Limb (tissue), 2 donors: ENCODE measurements around the gene IL37.
"Not testable (repeated sequence)": the region's sequence is repeated elsewhere in the genome, so short reads cannot be mapped to it uniquely, and the experiment has no call there.

Experiments used
- DNase-seq, 2 donors: peaks; one replicate each; pipeline ENCODE4 v3.0.0-alpha.2; 2016; ENCODE audit errors: extremely low spot score in 2 of 2

IL37 gene

GRCh38 chr2:112889976-112890375 is 21.0 kb upstream of the IL37 start:
- no peak for DNase-seq

- no peak for DNase-seq
Observed at GRCh38 chr2:112891385-112891831, 19.6 kb upstream of the IL37 start.

DNA sequence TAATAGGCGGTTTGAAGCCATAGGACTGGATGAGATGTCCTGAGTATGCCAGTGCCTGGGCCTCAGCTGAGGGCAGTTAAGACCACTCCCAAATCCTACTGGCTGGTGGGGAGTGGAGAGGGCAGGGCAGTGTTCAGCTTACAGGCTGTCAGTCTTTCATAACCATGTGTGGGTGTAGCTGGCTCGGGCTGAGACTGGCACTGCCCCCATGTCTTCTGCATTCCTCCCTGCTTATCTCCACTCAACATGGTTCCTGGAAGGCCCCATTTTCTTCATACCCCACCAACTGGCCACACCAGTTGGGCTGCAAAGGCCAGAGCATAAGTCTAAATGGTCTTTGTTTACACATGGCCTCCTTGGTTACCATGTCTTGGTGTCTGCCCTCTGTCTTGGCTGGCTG is 17.2 kb upstream of the IL37 start:
- DNase-seq: no peak

- no peak for DNase-seq
Observed at GRCh38 chr2:112896909-112897623, 13.9 kb upstream of the IL37 start.

DNA sequence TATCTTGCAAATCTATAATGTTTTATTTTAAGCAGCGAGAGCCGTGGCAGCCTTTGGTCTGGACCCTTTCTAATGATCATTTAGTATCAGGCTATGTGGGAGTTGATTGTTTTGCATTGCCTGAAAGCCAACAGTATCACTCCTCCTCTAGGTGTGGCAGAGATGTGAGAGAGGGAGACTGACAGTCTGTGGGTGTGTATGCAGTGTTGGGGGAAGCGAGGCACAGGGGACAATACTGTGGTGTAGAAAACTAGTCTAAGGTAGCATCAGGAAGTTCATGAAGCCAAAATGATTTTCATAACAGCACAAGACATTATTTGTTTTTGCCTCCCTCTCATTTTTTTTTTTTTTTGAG is 13.4 kb upstream of the IL37 start:
- DNase-seq: no peak

GRCh38 chr2:112901431-112902065 is 9.4 kb upstream of the IL37 start:
- DNase-seq: not testable (repeated sequence)

- DNase-seq: no peak
Observed at GRCh38 chr2:112902816-112903215, 8.1 kb upstream of the IL37 start.

DNA sequence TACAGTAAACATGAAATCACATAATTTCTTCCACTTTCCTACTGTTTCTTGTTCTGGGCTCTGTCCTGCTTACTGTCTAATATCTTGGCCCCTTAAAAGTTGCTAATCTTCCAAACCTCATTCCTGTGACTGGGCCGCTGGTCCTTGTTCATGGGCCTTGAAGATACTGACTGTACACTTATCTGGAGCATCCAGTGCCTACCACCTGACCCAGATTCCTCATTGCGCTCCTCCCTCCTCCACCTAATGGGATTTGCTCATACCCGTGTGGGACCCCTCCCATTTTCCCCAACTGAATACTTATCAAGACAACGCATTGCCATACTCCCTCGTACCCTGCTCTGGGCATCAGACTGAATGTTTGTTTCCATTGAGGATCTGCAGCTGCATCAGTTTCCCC is 6.1 kb upstream of the IL37 start:
- DNase-seq: no peak

GRCh38 chr2:112906276-112906675 is 4.7 kb upstream of the IL37 start:
- no peak for DNase-seq

DNA sequence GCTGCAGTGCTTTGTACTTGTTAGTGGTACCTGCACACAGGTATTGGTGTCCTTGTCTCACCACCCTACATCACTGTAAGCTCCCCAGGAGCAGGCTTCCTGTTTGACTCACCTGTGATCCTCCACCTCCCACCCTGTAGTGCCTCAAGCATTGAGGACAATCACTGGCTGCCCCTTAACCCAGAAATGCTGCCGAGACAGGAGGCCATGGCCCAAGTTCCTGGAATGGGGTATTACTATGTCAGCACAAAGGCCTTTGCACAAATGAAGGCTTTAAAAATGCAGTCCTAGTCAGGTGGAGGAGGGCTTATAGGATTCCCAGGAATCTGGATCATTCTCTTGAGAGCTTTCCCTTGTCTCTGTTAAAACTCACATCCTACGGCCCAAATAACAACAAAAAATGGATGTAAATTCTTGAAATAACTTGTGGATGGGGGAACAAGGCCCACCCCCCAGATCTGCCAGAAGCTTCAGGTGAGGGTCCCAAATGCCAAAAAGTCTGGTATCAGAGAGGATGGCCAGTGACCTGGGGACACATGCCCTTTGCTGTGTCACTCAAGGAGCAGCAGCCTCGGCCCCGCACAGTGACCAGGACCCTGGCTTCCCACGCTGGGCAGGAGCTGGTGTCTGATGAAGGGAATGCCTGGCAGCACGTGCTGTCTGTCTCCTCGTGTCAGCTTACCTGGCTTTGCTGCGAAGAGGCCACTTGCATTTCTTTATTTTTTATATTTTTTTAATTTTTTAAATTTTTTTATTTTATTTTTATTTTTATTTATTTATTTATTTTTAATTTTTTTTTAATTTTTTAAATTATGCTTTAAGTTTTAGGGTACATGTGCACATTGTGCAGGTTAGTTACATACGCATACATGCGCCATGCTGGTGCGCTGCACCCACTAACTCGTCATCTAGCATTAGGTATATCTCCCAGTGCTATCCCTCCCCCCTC is 3.7 kb upstream of the IL37 start:
- DNase-seq: no peak

DNA sequence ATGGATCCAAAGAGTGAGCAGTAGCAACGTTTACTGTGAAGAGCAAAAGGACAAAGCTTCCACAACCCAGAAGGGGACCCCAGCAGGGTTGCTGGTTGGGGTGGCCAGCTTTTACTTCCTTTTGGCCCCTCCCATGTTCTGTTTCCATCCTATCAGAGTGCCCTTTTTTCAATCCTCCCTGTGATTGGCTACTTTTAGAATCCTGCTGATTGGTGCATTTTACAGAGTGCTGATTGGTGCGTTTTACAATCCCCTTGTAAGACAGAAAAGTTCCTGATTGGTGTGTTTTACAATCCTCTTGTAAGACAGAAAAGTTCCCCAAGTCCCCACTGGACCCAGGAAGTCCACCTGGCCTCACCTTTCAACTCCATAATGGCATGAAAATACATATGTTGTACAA is 2.4 kb upstream of the IL37 start:
- DNase-seq: not testable (repeated sequence)

DNA sequence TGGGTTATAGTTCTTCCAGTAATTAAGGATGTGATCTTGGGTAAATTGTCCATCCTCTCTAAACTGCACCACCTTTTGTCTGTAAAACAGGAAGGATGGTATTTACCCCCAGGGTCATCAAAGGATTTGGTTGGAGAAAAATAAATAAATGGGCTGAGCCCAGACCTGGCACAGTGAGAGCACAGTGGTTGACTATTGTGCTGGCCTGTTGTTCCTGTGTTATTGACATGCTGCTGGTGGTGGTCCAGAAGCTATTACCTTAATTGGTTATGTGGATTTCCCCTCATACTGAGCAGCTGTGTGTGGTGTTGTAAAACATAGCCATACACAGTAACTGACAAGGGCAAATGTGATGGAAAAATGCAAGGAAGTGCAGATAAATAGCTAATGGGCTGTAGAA is 746 bp upstream of the IL37 start:
- no peak for DNase-seq

DNA sequence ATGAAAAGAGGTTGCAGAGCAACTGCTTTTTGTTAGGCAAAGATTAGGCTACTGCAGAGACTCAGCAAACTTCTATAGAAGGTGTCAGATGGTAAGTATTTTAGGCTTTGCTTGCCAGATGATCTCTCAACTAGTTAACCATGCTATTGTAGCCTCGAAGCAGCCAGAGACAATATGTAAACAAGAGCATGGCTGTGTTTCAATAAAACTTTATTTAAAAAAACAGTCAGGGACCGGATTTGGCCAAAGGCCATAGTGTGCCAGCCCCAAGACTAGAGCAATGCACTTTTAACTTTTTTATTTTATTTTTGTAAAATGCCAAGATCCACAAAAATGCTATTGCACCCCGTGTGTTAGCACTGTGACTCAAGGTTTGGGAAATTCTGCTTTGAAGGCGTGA is 1.4 kb downstream of the IL37 start:
- no peak for DNase-seq

- DNase-seq: no peak
Observed at GRCh38 chr2:112915300-112916144, 4.6 kb downstream of the IL37 start.

- DNase-seq: no peak
Observed at GRCh38 chr2:112916145-112916571, 5.2 kb downstream of the IL37 start.

DNA sequence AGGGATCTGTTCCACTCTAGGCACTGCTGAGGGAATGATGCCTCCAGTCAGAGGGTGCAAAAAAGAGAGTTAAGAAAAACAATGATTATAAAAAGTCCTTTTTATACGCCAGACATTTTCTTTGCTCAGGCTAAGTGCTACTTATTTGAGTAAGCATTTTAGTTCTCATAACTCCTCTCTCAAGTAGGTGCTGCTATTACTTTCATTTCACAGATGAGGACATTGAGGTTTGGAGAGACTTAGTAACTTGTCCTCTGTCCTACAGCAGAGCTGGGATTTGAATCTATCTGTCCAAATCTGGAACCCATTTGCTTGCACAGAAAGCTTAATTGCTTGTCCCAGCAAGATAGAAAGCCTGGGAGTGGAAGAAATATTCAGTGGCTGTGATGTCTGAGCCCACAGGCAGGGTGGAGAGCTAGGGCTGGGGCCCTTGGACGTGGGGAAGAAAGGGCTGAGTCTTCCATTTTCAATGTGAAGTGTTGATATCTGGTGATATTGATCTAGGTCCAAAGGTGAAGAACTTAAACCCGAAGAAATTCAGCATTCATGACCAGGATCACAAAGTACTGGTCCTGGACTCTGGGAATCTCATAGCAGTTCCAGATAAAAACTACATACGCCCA is 5.8 kb downstream of the IL37 start:
- DNase-seq: no peak

DNA sequence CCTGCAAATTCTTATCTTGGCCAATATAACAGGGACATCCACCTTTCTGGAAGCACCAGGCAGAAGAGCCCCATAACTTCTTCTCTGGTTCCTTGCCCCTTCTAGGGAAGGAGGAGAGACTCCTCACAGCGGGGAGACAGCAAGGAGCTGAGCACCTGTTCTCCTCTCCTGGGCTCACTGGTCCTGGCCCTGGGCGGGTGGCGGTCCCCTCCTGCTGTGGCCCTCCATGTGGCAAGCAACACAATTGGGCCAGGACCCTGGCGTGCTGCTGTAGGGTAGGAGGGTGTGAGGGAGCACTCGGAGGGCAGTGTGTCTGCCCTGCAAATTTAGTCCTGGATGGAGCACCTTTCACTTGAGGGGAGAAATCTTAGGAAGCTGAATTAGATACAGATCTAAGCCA is 6.9 kb downstream of the IL37 start:
- DNase-seq: no peak

DNA sequence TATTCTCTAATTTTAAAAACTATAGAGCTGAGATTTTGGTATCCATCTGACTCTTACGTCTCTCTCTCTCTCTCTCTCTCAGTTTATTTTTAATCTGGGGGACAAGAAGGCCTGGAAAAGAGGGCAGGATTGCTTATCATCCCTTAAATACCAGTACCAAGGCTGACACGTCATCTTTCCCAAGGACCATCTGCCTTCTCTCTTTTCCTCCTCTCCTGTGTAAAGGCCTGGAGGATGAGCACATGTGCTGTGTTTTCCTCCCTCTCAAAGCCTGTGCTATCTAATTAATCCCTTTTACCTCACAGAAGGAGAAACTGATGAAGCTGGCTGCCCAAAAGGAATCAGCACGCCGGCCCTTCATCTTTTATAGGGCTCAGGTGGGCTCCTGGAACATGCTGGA is 7.3 kb downstream of the IL37 start:
- no peak for DNase-seq

DNA sequence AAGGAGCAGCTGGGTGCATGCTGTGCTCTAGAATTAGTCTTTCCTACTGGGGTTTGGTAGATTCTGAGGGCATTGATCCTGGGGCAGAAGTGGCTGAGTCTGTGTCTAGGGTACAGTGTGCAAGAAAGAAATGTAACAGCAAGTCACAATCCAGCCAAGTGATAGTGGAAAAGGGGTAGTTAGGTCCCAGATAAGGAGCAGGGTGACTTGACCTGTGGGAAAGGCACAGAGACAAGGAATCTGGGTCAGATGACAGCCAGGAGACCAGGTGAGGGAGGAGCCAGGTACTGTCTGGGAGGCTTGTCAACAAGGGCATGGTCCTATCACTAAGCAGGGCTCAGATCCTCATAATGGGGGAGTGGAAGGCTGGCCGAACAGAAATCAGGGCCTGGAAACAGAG is 8.1 kb downstream of the IL37 start:
- no peak for DNase-seq

GRCh38 chr2:112920923-112921532 is 10.1 kb downstream of the IL37 start:
- DNase-seq: no peak
